ENCODE data around the gene ST6GALNAC2.
"Not testable (repeated sequence)": the region's sequence is repeated elsewhere in the genome, so short reads cannot be mapped to it uniquely, and the experiment has no call there.

The ST6GALNAC2 gene

GRCh38 chr17:76524598-76525512 lies 60.8 kb downstream of the ST6GALNAC2 start:
- no peak for TF ChIP-seq CTCF (conservative IDR thresholded peaks at IDR 0.05)
- peak overlapping the region; percentile 56 for H3K27ac ChIP-seq

- peak; percentile 100 for TF ChIP-seq CTCF (conservative IDR thresholded peaks at IDR 0.05)
- H3K27ac ChIP-seq = no peak overlapping the region
These were observed 62.3 kb downstream of the ST6GALNAC2 start for GRCh38 chr17:76523084-76524037.

GRCh38 chr17:76521683-76522082 lies 64.0 kb downstream of the ST6GALNAC2 start:
- not testable (repeated sequence) for H3K27ac ChIP-seq

GRCh38 chr17:76521262-76521661 lies 64.4 kb downstream of the ST6GALNAC2 start:
- no peak for TF ChIP-seq CTCF (conservative IDR thresholded peaks at IDR 0.05)
- no peak overlapping the region for H3K27ac ChIP-seq

GRCh38 chr17:76519048-76519966 lies 66.4 kb downstream of the ST6GALNAC2 start:
- H3K27ac ChIP-seq = no peak overlapping the region
- TF ChIP-seq CTCF (conservative IDR thresholded peaks at IDR 0.05) = no peak

GRCh38 chr17:76517638-76518038 lies 68.0 kb downstream of the ST6GALNAC2 start:
- H3K27ac ChIP-seq = no peak overlapping the region
- TF ChIP-seq CTCF (conservative IDR thresholded peaks at IDR 0.05) = no peak

All from VCaP (cell line).